ENCODE data around the gene FBRSL1.
"Not testable (repeated sequence)": the region's sequence is repeated elsewhere in the genome, so short reads cannot be mapped to it uniquely, and the experiment has no call there.

FBRSL1 gene

GRCh38 chr12:132529156-132529839 is 39.3 kb downstream of the FBRSL1 start:
- DNase-seq, result no peak

GRCh38 chr12:132529906-132530305 is 40.0 kb downstream of the FBRSL1 start:
- no peak for DNase-seq

- no peak for DNase-seq
These were observed 40.5 kb downstream of the FBRSL1 start for GRCh38 chr12:132530447-132530846.

GRCh38 chr12:132530851-132531250 is 40.9 kb downstream of the FBRSL1 start:
- DNase-seq, result no peak

- DNase-seq, result not testable (repeated sequence)
These were observed 43.0 kb downstream of the FBRSL1 start for GRCh38 chr12:132532711-132533583.

- DNase-seq, result no peak
These were observed 43.6 kb downstream of the FBRSL1 start for GRCh38 chr12:132533584-132533958.

- no peak for DNase-seq
These were observed 44.1 kb downstream of the FBRSL1 start for GRCh38 chr12:132534076-132534475.

- no peak for DNase-seq
These were observed 45.1 kb downstream of the FBRSL1 start for GRCh38 chr12:132535019-132535418.

GRCh38 chr12:132536102-132536876 is 46.3 kb downstream of the FBRSL1 start:
- DNase-seq, result no peak

- no peak for DNase-seq
These were observed 47.1 kb downstream of the FBRSL1 start for GRCh38 chr12:132537049-132537448.

GRCh38 chr12:132537836-132538662 is 48.1 kb downstream of the FBRSL1 start:
- DNase-seq, result no peak

- DNase-seq, result no peak
These were observed 48.7 kb downstream of the FBRSL1 start for GRCh38 chr12:132538663-132538990.

- no peak for DNase-seq
These were observed 49.2 kb downstream of the FBRSL1 start for GRCh38 chr12:132539016-132539773.

GRCh38 chr12:132540436-132540835 is 50.5 kb downstream of the FBRSL1 start:
- DNase-seq, result no peak

- no peak for DNase-seq
These were observed 51.2 kb downstream of the FBRSL1 start for GRCh38 chr12:132541200-132541599.

- no peak for DNase-seq
These were observed 52.0 kb downstream of the FBRSL1 start for GRCh38 chr12:132541996-132542395.

GRCh38 chr12:132542661-132543060 is 52.7 kb downstream of the FBRSL1 start:
- DNase-seq, result no peak

GRCh38 chr12:132543298-132544079 is 53.5 kb downstream of the FBRSL1 start:
- no peak for DNase-seq

GRCh38 chr12:132544080-132544397 is 54.1 kb downstream of the FBRSL1 start:
- no peak for DNase-seq

- no peak for DNase-seq
These were observed 54.5 kb downstream of the FBRSL1 start for GRCh38 chr12:132544498-132544897.
